ENCODE results near the gene TMEM141.
A peak's percentile ranks its signal among the peaks of the same experiment; 100 is the strongest.
"Not testable (repeated sequence)": the region's sequence is repeated elsewhere in the genome, so short reads cannot be mapped to it uniquely, and the experiment has no call there.

The TMEM141 gene

DNA sequence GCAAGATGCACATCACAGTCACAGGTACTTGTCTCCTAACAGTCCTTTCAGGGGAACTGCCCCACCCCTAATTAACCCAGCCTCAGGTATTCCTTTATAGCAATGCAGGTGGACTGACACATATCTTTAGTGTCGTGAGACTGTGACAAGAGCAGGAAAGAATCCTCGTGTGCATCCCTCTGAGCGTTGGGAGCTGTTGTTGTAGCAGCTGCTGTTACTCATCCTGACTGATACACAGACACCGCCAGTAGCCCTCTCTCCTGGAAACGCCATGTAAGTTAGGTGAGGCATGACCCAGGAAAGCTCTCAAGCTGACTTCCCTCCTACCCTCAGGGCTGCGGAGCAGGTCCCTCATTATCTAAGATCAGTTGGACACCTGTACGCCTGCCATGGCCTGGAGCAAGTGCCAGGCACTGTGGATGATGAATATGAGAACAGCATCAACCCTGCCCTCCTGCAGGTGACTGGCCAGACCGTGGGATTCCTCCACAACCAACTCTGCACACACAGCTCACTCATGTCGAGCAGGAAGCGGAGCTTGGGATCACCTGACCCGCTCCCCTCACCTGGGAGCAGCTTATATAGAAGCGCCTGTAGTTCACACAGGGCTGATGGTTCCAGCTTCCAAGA lies 16.6 kb upstream of the TMEM141 start:
- DNase-seq, result no peak

DNA sequence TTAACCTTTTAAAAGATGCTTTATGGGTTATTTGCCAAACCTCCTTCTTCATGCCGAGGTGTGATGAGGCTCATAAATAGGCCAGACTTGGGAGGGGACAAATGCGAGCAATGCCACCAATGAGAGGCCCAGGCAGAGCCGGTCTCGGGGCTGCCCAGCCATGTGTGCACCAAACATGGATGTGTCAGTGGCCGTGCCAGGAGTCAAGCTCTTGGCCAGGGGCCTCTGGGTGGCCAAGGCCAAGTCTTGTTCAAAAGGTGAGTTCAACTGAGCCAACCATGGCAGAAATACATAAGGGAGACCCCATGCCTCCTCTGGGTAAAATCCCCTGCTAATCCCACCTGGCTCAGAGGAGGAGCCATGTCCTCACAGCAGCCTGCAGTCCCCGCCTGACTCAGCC lies 16.0 kb upstream of the TMEM141 start:
- DNase-seq, result no peak

DNA sequence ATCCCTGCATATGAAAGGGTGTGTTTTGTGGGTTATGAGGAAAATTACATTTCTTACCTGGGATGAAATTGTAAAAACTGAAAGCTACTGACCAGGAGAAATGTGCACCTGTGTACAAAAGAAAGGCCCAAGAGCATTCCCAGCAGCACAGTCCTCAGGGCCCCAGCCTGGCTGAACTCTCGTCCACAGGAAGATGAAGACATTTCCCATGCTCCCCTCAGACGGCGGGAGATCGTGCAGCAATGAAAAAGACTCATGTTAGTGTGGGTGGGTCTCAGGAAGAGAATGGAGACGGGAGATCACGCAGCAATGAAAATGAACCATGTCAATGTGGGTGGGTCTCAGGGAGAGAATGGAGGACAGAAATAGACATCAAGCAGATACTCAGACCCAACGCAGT lies 14.2 kb upstream of the TMEM141 start:
- no peak for DNase-seq

DNA sequence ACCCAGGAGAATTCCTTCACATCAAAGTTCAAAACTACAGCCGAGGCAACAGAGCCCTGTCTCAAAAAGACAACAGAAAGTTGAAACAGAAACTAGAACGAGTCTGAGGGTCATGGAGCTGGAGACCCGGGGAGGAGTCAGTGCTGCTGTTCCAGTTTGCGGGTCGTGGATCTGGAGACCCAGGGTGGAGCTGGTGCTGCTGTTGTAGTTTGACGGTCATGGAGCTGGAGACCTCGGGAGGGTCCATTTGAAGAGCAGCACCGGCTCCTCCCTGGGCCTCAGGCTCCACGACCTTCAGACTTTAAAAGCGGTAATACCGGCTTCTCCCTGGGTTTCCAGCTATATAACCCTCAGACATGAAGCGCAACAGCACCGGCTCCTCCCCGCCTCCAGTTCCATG lies 13.8 kb upstream of the TMEM141 start:
- DNase-seq, result no peak

DNA sequence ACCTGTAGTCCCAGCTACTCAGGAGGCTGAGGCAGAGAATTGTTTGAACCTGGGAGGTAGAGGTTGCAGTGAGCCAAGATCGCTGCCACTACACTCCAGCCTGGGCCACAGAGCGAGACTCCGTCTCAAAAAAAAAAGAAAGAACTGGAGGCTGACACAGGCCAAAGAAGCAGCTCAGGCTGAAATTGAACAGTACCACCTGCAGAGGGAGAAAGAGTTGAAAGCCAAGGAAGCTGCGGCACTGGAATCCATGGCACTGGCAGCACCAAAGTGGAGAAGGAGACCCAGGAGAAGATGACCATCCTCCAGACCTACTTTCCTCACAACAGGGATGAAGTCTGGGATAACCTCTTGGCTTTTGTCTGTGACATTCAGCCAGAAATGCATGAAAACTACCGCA lies 11.3 kb upstream of the TMEM141 start:
- DNase-seq, result no peak

DNA sequence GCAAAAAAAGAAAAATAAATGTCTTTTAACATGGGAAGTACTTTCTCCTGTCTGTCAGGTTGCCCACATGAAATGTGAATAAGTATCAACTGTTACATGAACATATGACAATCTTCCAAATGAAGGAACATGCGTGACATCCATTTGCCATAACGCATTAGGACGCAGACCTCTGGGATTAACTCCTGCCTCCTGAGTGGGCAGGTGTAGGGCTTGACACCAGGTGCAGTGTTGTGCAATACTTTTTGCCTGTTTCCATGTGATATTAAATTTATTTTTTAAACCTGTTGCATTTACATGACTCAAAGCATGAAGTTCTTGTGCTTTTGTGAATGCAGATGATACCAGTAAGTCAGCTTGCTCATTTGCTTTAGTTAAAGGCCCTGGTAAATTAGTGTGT lies 8.7 kb upstream of the TMEM141 start:
- no peak for DNase-seq

DNA sequence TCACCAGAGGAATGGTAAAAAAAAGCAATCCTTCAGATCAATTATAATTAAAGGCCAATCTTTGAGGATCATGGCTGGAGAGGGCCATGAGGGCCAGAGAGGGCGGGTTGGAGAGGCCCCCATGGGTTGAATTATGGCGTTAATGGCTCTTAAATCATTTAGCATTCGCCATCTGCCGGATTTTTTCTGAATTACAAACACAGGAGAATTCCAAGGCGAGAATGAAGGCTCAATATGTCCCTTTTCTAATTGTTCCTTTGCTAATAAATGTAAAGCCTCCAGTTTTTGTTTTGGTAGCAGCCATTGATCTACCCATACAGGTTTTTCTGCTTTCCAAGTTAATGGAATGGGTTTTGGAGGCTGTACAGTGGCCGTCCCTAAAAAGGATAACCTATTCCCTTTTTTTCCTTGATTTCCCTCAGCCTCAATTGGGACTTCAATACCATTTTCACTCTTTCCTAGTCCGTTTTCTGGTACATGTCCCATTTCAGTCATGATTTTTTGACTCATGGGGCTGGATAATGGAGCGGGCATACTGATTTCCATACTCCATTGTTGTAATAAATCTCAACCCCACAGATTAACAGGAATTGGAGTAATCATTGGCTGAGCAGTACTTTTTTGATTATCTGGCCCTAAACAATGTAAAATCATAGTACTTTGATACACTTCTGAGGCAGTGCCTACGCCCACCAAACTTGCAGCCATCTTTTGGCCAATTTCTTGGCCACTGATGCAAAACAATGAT lies 6.7 kb upstream of the TMEM141 start:
- DNase-seq, result peak; percentile 44

DNA sequence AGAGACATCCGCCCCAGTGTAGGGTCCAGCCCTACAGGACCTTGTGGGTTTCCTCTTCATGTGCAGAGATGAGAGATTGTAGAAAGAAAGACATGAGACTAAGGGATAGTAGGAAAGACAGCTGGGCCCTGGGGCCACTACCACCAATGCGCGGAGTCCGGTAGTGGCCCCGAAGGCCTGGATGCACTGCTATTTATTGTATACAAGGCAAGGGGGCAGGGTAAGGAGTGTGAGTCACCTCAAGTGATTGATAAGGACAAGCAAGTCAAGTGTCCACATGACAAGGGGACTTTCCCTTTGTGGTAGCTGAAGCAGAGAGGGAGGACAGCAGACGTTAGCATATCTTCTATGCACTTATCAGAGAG lies 6.2 kb upstream of the TMEM141 start:
- DNase-seq, result no peak

DNA sequence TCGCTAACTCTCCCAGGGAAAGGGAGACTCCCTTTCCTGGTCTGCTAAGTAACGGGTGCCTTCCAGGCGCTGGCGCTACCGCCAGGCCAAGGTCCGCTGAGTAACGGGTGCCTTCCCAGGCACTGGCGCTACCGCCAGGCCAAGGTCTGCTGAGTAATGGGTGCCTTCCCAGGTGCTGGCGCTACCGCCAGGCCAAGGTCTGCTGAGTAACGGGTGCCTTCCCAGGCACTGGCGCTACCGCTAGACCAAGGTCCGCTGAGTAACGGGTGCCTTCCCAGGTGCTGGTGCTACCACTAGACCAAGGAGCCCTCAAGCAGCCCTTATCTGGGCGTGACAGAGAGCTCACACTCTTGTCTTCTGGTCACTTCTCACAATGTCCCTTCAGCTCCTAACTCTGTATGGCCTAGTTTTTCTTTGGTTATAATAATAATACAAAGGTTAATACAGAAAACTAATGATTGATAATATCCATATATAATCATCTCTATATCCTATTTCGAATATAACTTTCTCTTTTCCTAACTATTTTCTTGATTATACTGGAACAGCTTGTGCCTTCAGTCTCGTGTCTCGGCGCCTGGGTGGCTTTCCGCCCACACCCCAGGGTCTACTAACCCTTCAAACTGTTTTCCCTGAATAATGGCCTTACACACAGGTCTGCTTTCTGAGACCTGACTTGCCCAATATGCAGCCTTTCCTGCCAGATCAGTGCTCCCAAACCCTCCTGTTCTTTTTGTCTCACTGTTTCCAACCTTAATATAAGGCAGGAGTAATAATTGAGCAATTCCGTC lies 5.4 kb upstream of the TMEM141 start:
- DNase-seq, result not testable (repeated sequence)

DNA sequence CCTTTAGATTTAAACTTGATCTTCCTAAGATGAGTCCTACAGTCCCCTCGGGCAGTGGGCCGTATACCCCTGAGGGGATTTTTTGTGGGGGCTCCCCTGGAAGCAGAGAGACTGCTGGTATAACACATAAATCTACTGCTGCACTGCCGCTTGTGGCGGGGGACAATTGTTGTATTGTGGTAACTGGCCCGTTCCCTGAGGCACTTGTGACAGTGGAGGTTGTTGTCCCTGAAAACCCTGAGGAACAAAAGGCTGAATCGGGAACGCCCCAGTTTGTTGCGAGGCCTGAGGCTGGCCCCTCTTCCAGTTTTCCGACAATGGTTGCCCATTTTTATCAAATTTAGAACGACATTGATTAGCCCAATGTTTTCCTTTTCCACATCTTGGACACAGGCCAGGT lies 4.7 kb upstream of the TMEM141 start:
- no peak for DNase-seq

DNA sequence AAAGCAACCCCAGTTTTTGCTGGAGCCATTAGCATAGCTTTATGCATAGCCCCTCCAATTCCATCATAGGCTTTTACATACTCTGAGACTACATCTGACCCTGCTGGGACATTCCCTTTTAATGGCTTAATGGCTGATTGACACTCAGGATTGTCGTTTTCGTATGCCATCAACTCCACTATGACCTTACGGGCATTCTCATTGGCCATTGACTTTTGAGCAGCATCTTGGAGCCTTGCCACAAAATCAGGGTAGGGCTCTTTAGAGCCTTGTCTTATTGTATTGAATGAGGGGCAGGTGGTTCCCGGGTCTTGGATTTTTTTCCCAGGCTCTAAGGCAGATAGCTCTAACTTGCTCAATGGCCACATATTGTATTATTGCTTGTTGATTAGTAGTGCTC lies 4.2 kb upstream of the TMEM141 start:
- DNase-seq, result not testable (repeated sequence)

DNA sequence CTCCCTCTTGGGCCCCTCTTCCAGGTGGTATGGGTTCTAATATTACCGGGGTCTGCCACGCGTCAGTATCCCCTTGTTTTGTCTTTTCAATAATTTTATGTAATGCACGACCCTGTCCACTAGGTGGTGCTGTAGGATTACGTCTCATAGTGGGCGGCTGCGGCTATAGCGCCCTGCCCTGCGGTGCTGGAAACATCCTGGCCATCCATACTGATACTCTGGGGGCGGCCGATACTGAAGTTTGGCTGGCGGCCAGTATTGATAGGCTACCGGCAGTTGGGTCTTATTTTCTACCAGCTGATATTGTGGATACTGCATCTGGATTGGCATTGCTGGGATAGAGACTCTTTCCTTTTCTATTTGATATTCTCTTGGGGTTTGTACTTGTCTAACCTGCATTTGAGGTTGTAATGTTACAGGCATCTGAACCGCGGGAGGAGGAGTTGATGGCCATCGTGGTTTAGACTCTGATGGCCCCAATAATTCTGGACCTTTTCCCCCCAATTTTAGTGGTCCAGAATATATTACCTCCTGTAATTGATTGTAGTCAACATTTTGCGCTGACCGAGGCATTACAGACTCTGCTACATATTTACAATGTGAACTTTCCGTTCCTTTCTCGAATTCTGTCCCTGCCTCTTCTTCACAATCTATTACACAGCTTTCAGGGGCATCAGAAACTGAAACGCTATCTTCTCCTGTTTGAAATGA lies 3.3 kb upstream of the TMEM141 start:
- peak; percentile 83 for DNase-seq

DNA sequence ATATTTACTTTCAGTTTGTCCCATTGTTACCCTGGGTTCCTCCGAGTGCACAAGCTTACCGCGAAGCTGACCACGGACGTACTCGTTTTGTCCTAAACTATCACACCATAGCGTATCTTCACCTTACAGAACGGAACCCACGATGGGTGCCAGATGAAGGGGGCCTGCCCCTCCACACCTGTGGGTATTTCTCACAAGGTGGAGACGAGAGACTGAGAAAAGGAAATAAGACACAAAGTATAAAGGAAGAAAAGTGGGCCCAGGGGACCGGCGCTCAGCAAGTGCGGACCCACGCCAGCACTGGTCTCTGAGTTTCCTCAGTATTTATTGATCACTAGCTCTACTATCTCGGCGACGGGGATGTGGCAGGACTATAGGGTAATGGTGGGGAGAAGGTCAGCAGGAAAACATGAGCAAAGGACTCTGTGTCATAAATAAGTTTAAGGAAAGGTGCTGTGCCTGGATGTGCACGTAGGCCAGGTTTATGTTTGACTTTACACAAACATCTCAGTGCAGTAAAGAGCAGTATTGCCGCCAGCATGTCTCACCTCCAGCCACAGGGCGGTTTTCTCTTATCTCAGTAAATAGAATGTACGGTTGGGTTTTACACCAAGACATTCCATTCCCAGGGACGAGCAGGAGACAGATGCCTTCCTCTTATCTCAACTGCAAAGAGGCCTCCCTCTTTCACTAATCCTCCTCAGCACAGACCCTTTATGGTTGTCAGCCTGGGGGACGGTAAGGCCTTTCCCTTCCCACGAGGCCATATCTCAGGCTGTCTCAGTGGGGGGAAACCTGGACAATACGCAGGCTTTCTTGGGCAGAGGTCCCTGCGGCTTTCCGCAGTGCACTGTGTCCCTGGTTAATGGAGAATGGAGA lies 2.3 kb upstream of the TMEM141 start:
- not testable (repeated sequence) for DNase-seq

DNA sequence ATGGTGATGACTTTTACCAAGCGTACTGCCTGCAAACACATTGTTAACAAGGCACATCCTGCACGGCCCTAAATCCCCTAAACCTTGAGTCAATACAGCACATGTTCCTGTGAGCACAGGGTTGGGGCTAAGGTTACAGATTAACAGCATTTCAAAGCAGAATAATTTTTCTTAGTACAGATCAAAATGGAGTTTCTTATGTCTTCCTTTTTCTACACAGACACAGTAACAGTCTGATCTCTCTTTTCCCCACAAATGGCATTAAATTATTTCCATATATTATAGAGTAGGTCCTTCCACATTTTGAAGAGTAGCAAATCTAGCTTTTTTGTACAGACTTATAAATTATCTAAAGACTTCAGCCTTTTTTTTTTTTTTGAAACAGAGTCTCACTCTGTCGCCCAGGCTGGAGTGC lies 1.6 kb upstream of the TMEM141 start:
- no peak for DNase-seq

DNA sequence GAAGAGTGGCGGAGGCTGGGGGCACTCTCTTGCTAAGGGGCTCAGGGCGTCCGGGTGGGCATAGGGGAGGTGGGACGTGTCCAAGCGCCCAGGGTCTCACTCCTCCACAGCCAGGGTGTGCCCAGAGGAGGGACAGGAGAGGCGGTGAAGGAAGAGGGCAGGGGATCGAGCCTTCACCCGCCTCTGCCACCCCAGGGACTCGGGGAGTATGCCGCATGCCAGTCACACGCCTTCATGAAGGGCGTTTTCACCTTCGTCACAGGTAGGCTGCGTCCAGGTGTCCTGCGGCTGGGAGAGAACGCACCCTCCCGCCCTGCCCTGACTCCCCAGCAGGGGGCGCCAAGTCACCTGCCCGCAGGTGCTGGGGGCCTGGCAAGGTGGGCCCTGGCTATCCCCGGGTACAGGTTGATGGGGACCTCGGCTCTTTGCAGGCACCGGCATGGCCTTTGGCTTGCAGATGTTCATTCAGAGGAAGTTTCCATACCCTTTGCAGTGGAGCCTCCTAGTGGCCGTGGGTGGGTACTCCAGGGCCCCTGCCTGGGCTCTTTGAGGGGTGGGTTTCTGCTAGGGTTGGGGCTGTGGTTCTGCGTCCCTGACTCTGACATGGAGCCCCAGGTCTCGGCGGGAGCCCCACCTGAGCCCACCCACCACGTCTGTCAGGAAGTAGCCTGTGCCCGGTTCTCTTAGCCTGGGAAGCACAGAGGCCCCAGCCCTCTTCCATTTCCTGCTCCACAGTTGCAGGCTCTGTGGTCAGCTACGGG lies 552 bp downstream of the TMEM141 start:
- peak; percentile 80 for DNase-seq

DNA sequence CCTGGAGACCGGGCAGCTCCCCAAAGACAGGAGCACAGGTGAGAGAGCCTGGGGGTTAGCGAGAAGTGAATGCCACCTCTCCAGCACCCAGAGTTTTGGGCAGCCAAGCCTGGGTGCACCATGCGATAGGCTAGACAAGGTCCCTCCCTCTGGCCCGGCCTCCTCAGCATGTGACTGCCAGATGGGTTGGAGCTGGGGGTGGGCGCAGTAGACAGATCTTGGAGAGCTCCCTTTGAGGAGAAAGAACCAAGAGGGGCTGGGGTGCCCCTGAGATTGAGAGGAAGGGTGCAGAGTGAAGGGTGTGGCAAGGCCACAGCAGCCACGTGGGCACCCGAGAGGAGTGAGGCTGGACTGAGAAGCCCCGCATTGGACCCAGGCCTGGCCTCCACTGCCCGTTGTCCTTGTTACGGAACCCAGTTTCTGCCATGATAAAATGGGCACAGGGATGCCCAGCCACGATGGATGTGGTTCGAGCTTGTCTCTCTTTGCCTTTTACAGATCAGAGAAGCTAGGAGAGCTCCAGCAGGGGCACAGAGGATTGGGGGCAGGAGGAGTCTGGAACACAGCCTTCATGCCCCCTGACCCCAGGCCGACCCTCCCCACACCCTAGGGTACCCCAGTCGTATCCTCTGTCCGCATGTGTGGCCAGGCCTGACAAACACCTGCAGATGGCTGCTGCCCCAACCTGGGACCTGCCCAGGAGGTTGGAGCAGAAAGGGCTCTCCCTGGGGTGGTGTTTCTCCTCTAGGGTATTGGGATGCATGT lies 1.4 kb downstream of the TMEM141 start:
- no peak for DNase-seq

DNA sequence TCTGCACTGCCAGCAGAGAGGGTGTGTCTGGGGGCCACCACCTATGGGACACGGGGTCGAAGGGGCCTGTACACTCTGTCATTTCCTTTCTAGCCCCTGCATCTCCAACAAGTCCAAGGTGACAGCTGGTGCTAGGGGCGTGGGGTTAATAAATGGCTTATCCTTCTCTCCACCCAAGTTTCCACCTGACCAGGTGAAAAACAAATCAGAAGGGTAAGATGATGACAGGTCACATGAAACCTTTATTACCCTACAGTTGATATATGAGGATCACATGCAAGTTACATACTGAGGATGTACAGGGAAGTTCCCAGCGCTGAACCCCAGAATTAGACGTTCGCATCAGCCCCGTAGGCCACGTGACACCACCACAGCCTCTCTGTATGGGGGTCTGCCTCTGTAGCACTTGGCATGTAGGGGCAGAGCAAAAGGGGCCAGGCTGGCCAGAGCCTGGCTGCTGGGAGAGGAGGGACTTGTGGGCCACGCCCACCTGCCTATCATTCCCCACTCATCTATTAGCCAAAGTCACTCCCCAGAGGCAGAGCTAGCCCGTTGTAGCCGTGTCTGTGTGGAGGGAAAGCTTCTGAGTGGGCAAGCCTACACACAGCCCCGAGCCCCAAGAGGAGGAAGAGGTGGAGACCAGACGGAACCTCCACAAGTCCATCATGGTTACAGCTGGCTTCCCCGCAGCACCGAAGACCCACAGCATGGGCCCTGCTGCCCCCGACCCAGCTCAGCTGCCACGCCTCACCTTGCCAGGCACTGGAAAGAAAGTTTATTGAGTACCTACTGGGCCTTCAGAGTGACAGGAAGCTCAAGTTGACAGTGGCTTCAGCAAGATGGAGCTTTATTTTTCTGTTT lies 2.2 kb downstream of the TMEM141 start:
- no peak for DNase-seq

DNA sequence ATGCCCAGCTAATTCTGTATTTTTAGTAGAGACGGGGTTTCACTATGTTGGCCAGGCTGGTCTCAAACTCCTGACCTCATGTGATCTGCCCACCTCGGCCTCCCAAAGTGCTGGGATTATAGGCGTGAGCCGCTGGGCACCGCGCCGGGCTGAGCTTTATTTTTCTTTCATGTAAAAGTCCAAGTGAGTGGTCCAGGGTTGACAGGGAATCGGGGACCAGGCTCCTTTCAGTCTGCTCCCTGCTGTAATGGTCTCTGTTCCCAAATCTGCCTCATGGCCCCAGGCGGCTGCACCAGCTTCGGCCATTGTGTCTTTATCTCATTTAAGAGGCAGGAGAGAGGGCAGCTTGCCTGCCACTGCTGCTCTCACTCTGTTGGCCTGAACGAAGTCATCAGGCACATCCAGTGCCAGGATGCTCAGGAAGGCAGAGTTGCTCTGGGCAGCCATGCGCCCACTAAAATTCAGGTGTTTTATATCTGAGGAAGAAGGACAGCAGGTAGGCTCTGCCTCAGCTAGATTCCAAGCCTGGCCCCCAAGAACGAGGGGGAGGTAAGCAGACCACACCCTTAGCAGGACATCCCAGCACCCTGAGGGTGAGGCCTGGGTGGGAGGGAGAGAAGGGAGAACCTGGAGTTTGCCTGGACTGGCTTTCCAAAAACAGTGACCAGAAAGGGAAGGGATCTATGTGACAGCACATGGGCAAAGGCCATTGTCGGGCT lies 3.3 kb downstream of the TMEM141 start:
- DNase-seq, result no peak

DNA sequence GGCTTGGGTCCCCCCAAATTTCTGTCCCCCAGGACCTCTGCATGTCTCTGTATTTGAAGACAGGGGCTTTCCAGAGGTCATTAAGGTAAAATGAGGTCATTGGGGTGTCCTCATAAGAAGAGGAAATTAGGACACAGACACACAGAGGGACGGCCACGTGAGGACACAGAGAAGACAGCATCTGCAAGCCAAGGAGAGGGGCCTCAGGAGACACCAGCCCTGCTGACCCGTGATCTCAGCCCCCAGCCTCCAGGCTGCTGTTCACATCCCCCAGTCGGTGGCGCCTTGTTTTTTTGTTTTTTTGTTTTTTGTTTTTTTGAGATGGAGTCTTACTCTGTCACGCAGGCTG lies 3.8 kb downstream of the TMEM141 start:
- no peak for DNase-seq
